ENCODE data around the gene LRRC74A.
A peak's percentile ranks its signal among the peaks of the same experiment; 100 is the strongest.

The LRRC74A gene

GRCh38 chr14:76844223-76844622 is 18.0 kb downstream of the LRRC74A start:
- peak overlapping the region; percentile 81 for H3K27ac Mint-ChIP-seq
- no peak overlapping the region for H3K4me3 Mint-ChIP-seq
- DNase-seq, result peak; percentile 81
- peaks cover 36% of the 10 kb centered on the region for H3K27me3 Mint-ChIP-seq
- H3K4me1 Mint-ChIP-seq, result peaks cover 14% of the 10 kb centered on the region
- H3K36me3 Mint-ChIP-seq, result peaks cover 5% of the 10 kb centered on the region
- CTCF ChIA-PET, result interaction anchor here (0.6 kb wide), 1 partner anchor 11 kb away, joined by 3 read pairs; no protein-coding TSS in a partner anchor
- peaks cover 5% of the 10 kb centered on the region for H3K9me3 Mint-ChIP-seq

- Mint-ChIP-seq H3K36me3 (peaks cover 5% of the 10 kb centered on the region), H3K4me3 (no peak overlapping the region), H3K9me3 (peaks cover 5% of the 10 kb centered on the region), H3K4me1 (peaks cover 14% of the 10 kb centered on the region), H3K27me3 (peaks cover 30% of the 10 kb centered on the region), H3K27ac (no peak overlapping the region)
- no peak for DNase-seq
- CTCF ChIA-PET, result interaction anchor here (1.1 kb wide), 1 partner anchor 26 kb away, joined by 3 read pairs; no protein-coding TSS in a partner anchor
Observed at GRCh38 chr14:76846331-76847047, 20.3 kb downstream of the LRRC74A start.

GRCh38 chr14:76848879-76849278 is 22.7 kb downstream of the LRRC74A start:
- H3K27ac Mint-ChIP-seq, result no peak overlapping the region
- H3K4me1 Mint-ChIP-seq, result peaks cover 12% of the 10 kb centered on the region
- H3K36me3 Mint-ChIP-seq, result peaks cover 5% of the 10 kb centered on the region
- no peak overlapping the region for H3K4me3 Mint-ChIP-seq
- CTCF ChIA-PET, result interaction anchor here (1.1 kb wide), 1 partner anchor 27 kb away, joined by 4 read pairs; no protein-coding TSS in a partner anchor
- H3K9me3 Mint-ChIP-seq, result peaks cover 5% of the 10 kb centered on the region
- H3K27me3 Mint-ChIP-seq, result peaks cover 31% of the 10 kb centered on the region
- no peak for DNase-seq

- H3K9me3 Mint-ChIP-seq, result no peaks in the 10 kb centered on the region
- peaks cover 42% of the 10 kb centered on the region for H3K27me3 Mint-ChIP-seq
- DNase-seq, result no peak
- H3K4me1 Mint-ChIP-seq, result no peaks in the 10 kb centered on the region
- no peak overlapping the region for H3K4me3 Mint-ChIP-seq
- H3K27ac Mint-ChIP-seq, result no peak overlapping the region
- CTCF ChIA-PET, result interaction anchor here (28.3 kb wide), 1 partner anchor 224 kb away, joined by 1049 read pairs; the partner anchor contains the start of gene CIPC
- H3K36me3 Mint-ChIP-seq, result no peaks in the 10 kb centered on the region
Observed at GRCh38 chr14:76855066-76855465, 28.9 kb downstream of the LRRC74A start.

GRCh38 chr14:76856769-76857168 is 30.6 kb downstream of the LRRC74A start:
- Mint-ChIP-seq H3K4me1 (no peaks in the 10 kb centered on the region), H3K27me3 (peaks cover 54% of the 10 kb centered on the region), H3K9me3 (no peaks in the 10 kb centered on the region), H3K36me3 (no peaks in the 10 kb centered on the region), H3K4me3 (no peak overlapping the region), H3K27ac (no peak overlapping the region)
- DNase-seq, result no peak
- CTCF ChIA-PET, result interaction anchor here (1.0 to 28.3 kb wide), 3 partner anchors 16 to 222 kb away, joined by 3 to 1049 read pairs (median 3); partner anchors contain the start of gene CIPC

- no peaks in the 10 kb centered on the region for H3K9me3 Mint-ChIP-seq
- CTCF ChIA-PET, result interaction anchor here (1.5 to 28.3 kb wide), 2 partner anchors 11 to 217 kb away, joined by 4 to 1049 read pairs; partner anchors contain the start of gene CIPC
- no peak for DNase-seq
- H3K27me3 Mint-ChIP-seq, result peaks cover 53% of the 10 kb centered on the region
- no peak overlapping the region for H3K27ac Mint-ChIP-seq
- no peak overlapping the region for H3K4me3 Mint-ChIP-seq
- no peaks in the 10 kb centered on the region for H3K36me3 Mint-ChIP-seq
- peaks cover 32% of the 10 kb centered on the region for H3K4me1 Mint-ChIP-seq
Observed at GRCh38 chr14:76861574-76862255, 35.5 kb downstream of the LRRC74A start.

- Mint-ChIP-seq H3K4me3 (no peak overlapping the region), H3K27ac (no peak overlapping the region), H3K36me3 (no peaks in the 10 kb centered on the region), H3K4me1 (peaks cover 37% of the 10 kb centered on the region), H3K27me3 (peaks cover 47% of the 10 kb centered on the region), H3K9me3 (no peaks in the 10 kb centered on the region)
- peak; percentile 48 for DNase-seq
- CTCF ChIA-PET, result interaction anchor here (2.2 to 28.3 kb wide), 2 partner anchors 13 to 216 kb away, joined by 5 to 1049 read pairs; partner anchors contain the start of gene CIPC
Observed at GRCh38 chr14:76862546-76863282, 36.5 kb downstream of the LRRC74A start.

GRCh38 chr14:76863724-76864407 is 37.7 kb downstream of the LRRC74A start:
- Mint-ChIP-seq H3K27me3 (peaks cover 48% of the 10 kb centered on the region), H3K4me3 (no peak overlapping the region), H3K27ac (no peak overlapping the region), H3K4me1 (peaks cover 46% of the 10 kb centered on the region), H3K36me3 (no peaks in the 10 kb centered on the region), H3K9me3 (no peaks in the 10 kb centered on the region)
- DNase-seq, result no peak
- CTCF ChIA-PET, result interaction anchor here (1.6 to 28.3 kb wide), 3 partner anchors 9 to 215 kb away, joined by 5 to 1049 read pairs (median 6); partner anchors contain the start of gene CIPC

GRCh38 chr14:76866456-76866855 is 40.2 kb downstream of the LRRC74A start:
- CTCF ChIA-PET, result interaction anchor here (2.1 to 28.3 kb wide), 2 partner anchors 10 to 213 kb away, joined by 10 to 1049 read pairs; partner anchors contain the start of gene CIPC
- Mint-ChIP-seq H3K9me3 (no peaks in the 10 kb centered on the region), H3K4me3 (no peak overlapping the region), H3K4me1 (peaks cover 46% of the 10 kb centered on the region), H3K36me3 (no peaks in the 10 kb centered on the region), H3K27ac (no peak overlapping the region), H3K27me3 (peaks cover 48% of the 10 kb centered on the region)
- no peak for DNase-seq

- H3K36me3 Mint-ChIP-seq, result no peaks in the 10 kb centered on the region
- peaks cover 41% of the 10 kb centered on the region for H3K4me1 Mint-ChIP-seq
- peak overlapping the region; percentile 61 for H3K27ac Mint-ChIP-seq
- CTCF ChIA-PET, result interaction anchor here (0.9 to 28.3 kb wide), 4 partner anchors 9 to 211 kb away, joined by 3 to 1049 read pairs (median 7); partner anchors contain the start of gene CIPC
- H3K9me3 Mint-ChIP-seq, result no peaks in the 10 kb centered on the region
- H3K4me3 Mint-ChIP-seq, result no peak overlapping the region
- peak; percentile 70 for DNase-seq
- H3K27me3 Mint-ChIP-seq, result peaks cover 42% of the 10 kb centered on the region
Observed at GRCh38 chr14:76867516-76868453, 41.6 kb downstream of the LRRC74A start.

GRCh38 chr14:76868454-76869170 is 42.4 kb downstream of the LRRC74A start:
- Mint-ChIP-seq H3K27ac (no peak overlapping the region), H3K4me1 (peaks cover 33% of the 10 kb centered on the region), H3K4me3 (no peak overlapping the region), H3K36me3 (no peaks in the 10 kb centered on the region), H3K27me3 (peaks cover 41% of the 10 kb centered on the region), H3K9me3 (no peaks in the 10 kb centered on the region)
- CTCF ChIA-PET, result interaction anchor here (0.9 to 28.3 kb wide), 4 partner anchors 8 to 211 kb away, joined by 3 to 1049 read pairs (median 7); partner anchors contain the start of gene CIPC
- DNase-seq, result no peak

- H3K27me3 Mint-ChIP-seq, result peaks cover 41% of the 10 kb centered on the region
- peaks cover 2% of the 10 kb centered on the region for H3K9me3 Mint-ChIP-seq
- H3K36me3 Mint-ChIP-seq, result no peaks in the 10 kb centered on the region
- no peak for DNase-seq
- H3K4me3 Mint-ChIP-seq, result no peak overlapping the region
- H3K4me1 Mint-ChIP-seq, result peaks cover 17% of the 10 kb centered on the region
- no peak overlapping the region for H3K27ac Mint-ChIP-seq
- CTCF ChIA-PET, result interaction anchor here (2.2 to 28.3 kb wide), 2 partner anchors 43 to 209 kb away, joined by 6 to 1049 read pairs; partner anchors contain the start of gene CIPC
Observed at GRCh38 chr14:76870166-76870565, 44.0 kb downstream of the LRRC74A start.
